Peyer's patch (tissue), 4 donors: ENCODE data around the gene PDE4D.

Experiments used
- POLR2A ChIP-seq, 2 donors: fragments of 450-650 bp; IDR thresholded peaks; one replicate each; pipeline ENCODE4 v1.5.1; 2017; ENCODE audit warnings: antibody characterized with exemption in 2 of 2, mild to moderate bottlenecking in 2 of 2, moderate library complexity in 2 of 2
- TF ChIP-seq, protein P1 (sequence below), 6 experiments: fragments of 450-650 bp in 4 of 6; fragments of 200-600 bp in 2 of 6; sonication (generic) in 1 of 6; IDR thresholded peaks; one replicate each; pipeline ENCODE4 v1.5.1; 2017 to 2019; ENCODE audit warnings: antibody characterized with exemption in 6 of 6, mild to moderate bottlenecking in 3 of 6, moderate library complexity in 1 of 6

DNA sequence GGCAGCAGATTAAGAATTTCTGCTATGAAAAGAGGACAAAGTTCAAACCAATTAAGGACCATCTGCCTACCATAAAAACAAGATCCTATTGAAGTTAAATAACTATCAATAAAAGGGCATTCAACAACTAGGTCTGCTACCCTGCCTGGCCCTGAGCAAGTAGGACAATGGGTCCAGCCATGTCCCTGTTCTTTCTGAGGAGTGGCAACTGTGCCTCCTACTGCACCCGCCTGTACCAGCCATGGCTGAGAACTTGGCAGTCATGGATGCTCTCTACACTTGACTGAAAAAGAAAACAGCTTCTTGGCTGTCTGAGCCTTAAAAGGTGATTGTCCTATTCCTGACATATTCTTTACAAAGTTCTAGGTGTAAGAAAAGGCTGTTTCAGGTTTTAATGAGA lies 652.4 kb downstream of the PDE4D start:
- TF ChIP-seq, protein P1, sequence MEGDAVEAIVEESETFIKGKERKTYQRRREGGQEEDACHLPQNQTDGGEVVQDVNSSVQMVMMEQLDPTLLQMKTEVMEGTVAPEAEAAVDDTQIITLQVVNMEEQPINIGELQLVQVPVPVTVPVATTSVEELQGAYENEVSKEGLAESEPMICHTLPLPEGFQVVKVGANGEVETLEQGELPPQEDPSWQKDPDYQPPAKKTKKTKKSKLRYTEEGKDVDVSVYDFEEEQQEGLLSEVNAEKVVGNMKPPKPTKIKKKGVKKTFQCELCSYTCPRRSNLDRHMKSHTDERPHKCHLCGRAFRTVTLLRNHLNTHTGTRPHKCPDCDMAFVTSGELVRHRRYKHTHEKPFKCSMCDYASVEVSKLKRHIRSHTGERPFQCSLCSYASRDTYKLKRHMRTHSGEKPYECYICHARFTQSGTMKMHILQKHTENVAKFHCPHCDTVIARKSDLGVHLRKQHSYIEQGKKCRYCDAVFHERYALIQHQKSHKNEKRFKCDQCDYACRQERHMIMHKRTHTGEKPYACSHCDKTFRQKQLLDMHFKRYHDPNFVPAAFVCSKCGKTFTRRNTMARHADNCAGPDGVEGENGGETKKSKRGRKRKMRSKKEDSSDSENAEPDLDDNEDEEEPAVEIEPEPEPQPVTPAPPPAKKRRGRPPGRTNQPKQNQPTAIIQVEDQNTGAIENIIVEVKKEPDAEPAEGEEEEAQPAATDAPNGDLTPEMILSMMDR (IDR thresholded peaks at IDR 0.05) = no peak
- TF ChIP-seq POLR2A (IDR thresholded peaks at IDR 0.05) = no peak
